ENCODE results near the gene DRC7.

The DRC7 gene

GRCh38 chr16:57747496-57747895 is 52.9 kb downstream of the DRC7 start:
- peaks cover 2% of the 10 kb centered on the region for H3K36me3 ChIP-seq (ENCODE audit: control insufficient read depth, insufficient read depth, low read length)
- no peak for DNase-seq (ENCODE audit: extremely low read depth, insufficient read length)
- H3K4me3 ChIP-seq (replicated peaks; ENCODE audit: low read depth, low read length), result no peak overlapping the region
- H3K27me3 ChIP-seq (replicated peaks; ENCODE audit: control insufficient read depth, insufficient read depth, low read length), result no peaks in the 10 kb centered on the region
- no peak for TF ChIP-seq CTCF (IDR thresholded peaks at IDR 0.05; ENCODE audit: insufficient read depth, low read length, poor library complexity, severe bottlenecking)

- Histone ChIP-seq H3K27me3 (replicated peaks; ENCODE audit: control insufficient read depth, insufficient read depth, low read length) (no peaks in the 10 kb centered on the region), H3K36me3 (ENCODE audit: control insufficient read depth, insufficient read depth, low read length) (peaks cover 2% of the 10 kb centered on the region), H3K4me3 (replicated peaks; ENCODE audit: low read depth, low read length) (no peak overlapping the region)
- no peak for TF ChIP-seq CTCF (IDR thresholded peaks at IDR 0.05; ENCODE audit: insufficient read depth, low read length, poor library complexity, severe bottlenecking)
- DNase-seq (ENCODE audit: extremely low read depth, insufficient read length), result no peak
Measured at GRCh38 chr16:57747996-57748395, 53.4 kb downstream of the DRC7 start.

GRCh38 chr16:57748596-57748995 is 54.0 kb downstream of the DRC7 start:
- Histone ChIP-seq H3K36me3 (ENCODE audit: control insufficient read depth, insufficient read depth, low read length) (peaks cover 5% of the 10 kb centered on the region), H3K4me3 (replicated peaks; ENCODE audit: low read depth, low read length) (no peak overlapping the region)
- TF ChIP-seq CTCF (IDR thresholded peaks at IDR 0.05; ENCODE audit: insufficient read depth, low read length, poor library complexity, severe bottlenecking), result no peak

GRCh38 chr16:57749101-57749692 is 54.6 kb downstream of the DRC7 start:
- H3K36me3 ChIP-seq (ENCODE audit: control insufficient read depth, insufficient read depth, low read length), result peaks cover 5% of the 10 kb centered on the region
- H3K27me3 ChIP-seq (replicated peaks; ENCODE audit: control insufficient read depth, insufficient read depth, low read length), result no peaks in the 10 kb centered on the region
- TF ChIP-seq CTCF (IDR thresholded peaks at IDR 0.05; ENCODE audit: insufficient read depth, low read length, poor library complexity, severe bottlenecking), result no peak
- DNase-seq (ENCODE audit: extremely low read depth, insufficient read length), result no peak
- H3K4me3 ChIP-seq (replicated peaks; ENCODE audit: low read depth, low read length), result no peak overlapping the region

More at GRCh38 chr16:57748596-57748995, 54.0 kb downstream of the DRC7 start:
- H3K27me3 ChIP-seq (replicated peaks; ENCODE audit: control insufficient read depth, insufficient read depth, low read length), result no peaks in the 10 kb centered on the region
- DNase-seq (ENCODE audit: extremely low read depth, insufficient read length), result no peak

GRCh38 chr16:57749856-57750452 is 55.3 kb downstream of the DRC7 start:
- Histone ChIP-seq H3K4me3 (replicated peaks; ENCODE audit: low read depth, low read length) (no peak overlapping the region), H3K36me3 (ENCODE audit: control insufficient read depth, insufficient read depth, low read length) (peaks cover 5% of the 10 kb centered on the region), H3K27me3 (replicated peaks; ENCODE audit: control insufficient read depth, insufficient read depth, low read length) (no peaks in the 10 kb centered on the region)
- TF ChIP-seq CTCF (IDR thresholded peaks at IDR 0.05; ENCODE audit: insufficient read depth, low read length, poor library complexity, severe bottlenecking), result no peak
- DNase-seq (ENCODE audit: extremely low read depth, insufficient read length), result no peak
